ENCODE data around the gene PHACTR3.

PHACTR3 gene

DNA sequence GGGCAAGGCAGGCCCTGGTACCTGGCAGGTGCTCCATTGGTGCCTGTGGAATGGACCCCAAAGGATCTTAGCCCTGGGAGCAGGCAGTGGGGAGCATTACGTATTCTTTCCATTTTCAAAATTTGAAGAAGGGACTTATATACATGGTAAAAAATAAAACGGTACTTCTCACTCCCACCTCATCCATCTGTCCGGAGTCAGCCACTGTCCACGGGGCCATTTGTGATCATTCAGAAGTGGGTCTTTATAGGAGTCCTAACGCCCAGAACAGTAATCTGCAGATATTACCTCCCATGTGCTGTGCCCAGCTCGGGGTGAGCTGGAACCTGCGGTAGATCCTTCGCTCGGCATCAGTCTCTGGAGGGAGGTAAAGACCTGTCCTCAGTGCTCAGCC lies 218.7 kb downstream of the PHACTR3 start:
- DNase-seq = no peak

DNA sequence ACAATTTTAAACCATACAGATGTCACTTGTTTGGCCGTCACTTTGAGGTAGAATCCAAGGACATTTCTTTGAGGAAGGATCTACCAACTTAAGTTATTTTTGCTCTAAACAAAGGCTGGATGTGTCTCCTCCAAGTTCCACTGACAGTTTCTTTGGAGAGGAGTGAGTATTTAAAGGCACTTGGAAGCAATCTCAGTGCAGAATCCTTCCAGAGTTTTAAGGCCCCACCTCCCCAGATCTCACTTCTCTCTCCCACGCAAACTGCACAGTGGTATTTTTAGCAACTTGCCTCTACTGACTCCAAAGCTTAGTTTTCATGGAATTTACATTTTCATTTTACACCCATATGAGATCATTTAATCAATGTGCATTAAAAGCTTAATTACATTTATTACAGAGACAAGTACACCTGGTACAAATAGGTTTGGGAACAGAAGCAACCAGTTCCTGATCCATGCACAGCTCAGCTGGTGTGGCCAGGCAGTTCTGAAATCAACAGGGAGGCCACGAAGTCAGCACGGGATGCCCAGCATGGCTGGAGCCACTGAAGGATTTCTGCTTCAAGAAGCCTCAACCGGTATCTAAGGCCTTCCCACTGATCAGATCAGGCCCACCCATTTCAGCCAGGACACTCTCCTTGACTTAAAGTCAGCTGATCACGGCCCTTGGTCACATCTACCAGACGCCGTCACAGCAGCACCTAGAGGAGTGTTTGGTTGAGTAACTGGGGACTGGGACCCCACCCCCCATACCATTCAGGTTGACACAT lies 219.3 kb downstream of the PHACTR3 start:
- DNase-seq = no peak

DNA sequence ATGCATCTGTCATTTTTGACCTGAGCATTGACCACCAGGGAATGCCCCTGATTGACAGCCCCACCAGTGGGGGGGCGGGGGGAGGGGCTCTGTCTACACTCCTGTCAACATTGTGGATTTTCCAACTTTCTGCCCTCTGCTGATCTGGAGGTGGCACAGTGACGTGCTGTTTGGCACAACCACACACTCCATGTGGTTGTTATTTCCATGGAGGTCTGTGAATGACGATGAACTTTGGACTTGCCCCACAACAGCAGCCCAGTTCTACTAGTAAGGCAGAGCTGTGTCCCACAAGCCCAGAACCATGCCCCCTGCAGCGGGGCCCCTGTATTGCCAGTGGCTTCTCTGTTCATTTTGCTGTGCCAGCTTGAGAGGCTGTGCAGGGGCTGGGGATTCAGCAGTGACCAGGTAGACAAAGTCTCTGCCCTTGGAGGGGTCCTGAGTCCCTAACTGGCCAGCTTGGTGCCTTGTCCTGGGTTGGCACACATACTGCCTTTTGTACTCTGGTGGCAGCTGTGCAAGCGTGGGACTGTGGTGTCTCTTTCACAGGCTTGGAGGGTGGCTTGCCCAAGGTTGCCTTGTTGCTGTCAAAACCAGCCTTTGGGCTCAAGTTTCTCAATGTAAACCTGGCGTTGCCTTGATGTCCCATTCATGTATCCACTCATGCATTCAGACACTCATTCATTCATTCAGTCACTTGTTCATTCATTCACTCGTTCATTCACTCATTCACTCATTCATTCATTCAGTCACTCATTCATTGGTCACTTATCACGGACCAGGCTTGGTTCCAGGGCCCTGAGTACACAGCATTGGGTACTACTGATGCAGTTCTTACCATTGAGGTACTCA lies 220.6 kb downstream of the PHACTR3 start:
- no peak for DNase-seq

DNA sequence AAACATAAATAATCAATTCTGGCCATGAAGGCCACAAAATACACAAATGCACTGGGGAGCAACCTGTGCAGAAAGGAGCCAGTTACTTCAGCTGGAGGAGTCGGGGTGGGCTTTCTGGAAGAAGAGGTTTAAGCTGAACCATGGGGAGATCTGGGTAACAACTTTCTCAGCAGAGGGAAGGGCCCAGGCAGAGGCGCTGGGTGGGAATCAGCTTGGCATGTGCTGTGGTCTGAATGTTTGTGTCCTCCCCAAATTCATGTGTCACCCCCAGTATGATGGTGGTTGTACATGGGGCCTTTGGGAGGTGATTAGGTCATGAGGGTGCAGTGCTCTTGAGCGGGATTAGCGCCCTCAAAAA lies 221.2 kb downstream of the PHACTR3 start:
- DNase-seq = no peak

DNA sequence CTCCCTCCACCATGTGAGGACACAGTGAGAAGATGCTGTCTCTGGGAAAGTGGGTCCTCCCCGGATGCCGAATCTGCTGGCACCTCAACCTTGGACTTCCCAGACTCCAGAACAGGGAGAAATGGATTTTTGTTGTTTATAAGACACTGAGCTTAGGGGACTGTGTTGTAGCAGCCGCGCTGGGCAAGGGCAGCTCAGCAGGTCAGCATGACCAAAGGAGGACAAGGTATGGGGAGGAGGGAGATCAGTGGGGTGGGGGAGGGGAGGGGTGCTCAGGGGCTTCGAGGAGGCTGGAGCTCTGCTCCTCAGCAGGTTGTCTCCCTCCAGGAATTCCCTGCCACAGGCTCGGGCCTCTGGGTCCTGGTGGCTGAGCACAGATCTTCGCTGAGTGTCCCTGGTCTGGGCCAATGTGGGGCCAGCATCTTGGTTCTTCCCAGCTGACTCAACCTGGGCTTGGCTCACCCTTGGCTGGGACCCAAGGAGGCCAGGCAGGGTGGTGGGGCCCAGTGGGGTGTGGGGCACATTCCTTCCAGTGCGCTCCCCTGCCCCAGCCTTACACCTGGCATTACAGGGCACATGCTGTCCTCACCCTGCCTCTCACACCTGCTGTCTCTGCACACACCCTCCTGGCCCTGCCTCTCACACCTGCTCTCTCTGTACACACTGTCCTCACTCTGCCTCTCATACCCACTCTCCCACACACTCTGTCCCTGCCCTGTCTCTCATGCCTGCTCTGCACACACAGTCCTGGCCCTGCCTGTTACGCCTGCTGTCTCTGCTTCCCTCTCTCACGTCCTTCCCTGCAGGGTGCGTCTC lies 221.8 kb downstream of the PHACTR3 start:
- DNase-seq = no peak

DNA sequence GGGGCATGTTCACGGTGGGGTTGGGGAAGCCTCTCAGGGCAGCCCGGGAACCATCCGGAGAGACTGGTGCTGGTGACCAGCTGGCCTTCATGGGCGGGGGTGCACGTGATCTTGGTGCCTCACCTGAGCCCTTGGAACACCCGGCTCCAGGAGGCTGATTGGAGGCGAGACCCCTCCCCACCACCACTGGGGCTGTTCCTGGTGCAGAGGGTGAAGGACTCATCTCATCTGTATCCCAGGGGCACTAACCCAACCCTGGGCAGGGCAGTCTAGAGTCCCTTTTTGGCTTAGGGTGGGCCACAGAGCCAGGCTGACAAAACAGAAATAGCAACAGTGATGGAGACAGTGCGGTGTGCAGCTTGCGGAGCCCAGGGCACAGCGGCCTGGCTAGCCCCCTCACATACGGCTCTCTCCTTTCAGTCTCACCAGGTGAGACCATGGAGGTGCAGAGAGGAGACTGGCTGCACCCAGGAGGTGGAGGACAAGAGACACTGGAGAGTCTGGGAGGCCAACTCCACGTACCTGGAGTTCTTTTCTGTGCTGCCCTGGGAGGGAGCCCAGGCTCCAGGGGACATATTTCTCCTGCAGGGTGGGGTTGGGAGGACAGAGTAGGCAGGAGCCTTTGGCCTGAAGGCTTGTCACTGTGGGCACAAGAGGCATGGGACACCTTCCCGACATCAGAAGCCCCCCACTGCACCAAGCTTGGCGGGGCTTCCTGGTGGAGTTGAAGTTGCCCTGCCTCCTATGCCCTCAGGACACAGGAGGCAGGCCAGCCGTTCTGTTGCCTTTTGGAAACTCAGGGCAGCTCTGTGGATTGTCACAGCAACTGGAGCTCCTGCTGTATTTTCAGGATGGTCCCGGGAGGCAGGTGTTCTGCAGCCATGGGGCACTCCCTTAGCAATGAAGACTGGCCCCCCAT lies 223.1 kb downstream of the PHACTR3 start:
- no peak for DNase-seq

DNA sequence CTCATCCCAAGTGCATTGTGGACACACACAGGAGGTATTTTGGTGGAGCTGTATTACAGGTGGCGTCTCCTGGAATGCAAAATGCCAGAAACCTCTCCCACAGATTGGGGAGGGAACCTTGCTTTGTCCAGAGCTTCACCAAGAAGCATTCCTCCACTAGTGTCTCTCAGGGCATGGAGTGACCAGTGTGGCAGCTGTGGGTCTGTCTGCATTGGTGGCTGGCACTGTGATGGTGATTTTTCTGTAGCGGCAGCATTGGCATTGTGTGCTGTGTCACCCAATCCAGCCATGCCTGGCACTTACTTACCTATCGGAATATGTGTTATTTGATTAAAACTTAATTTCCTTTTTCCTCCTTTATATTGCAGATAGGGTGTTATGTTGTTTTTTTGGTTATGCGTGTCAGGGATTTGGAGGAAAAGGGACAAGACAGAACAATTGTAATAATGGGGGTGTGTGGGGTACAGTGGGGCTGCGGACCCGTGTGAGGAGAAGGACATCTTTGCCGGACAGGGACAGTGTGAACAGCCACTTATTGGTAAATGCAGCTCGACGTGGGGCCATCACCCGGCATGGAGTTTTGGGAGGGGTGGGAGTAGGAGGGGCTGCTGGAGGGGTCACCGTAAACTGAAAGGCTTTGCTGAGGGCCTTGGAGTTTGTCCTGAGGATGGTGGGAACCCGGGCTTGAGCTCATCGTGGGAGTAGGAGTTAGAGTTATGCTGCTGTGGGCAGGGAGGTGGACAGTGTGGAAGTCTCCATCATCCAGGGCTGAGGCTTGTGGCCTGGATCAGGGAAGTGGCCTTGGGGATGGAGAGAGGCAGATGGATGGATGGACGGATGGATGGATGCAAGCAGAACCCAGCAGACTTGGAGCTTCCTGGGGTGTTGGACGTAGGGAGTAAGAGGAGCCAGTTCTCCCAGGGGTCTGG lies 224.0 kb downstream of the PHACTR3 start:
- no peak for DNase-seq

DNA sequence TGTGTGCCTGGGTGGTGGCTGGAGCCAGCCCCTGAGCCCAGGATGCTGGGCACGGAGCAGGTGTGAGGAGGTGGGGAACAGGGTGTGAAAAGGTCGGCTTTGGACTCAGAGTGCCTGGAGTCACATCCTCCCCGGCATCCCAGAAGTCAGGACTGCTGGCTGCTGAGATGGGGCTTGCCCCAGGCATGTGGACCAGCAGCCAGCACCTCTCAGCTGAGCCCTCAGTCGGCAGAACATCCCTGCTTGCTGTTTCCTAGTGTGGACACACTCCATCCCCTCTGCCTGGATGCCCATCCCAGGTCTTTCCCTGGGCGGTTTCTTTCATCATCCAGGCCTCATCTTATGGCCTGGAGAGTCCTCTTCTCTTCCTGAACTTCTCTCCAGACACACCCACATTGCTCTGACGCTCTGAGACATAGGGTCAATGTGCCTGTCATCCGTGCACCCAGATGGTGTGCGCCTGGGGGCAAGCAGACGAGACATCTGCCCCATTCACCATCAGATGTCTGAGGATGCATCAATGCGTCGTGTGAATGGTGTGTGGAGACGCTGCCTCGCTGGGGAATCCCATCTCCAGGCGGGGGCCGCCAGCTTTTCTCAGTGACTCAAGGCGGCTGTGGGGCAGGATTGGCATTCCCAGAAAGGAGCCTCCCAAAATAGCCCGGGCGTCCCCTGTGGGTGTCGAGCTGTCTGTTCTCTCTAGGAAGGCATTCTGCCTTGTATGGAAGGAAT lies 224.9 kb downstream of the PHACTR3 start:
- DNase-seq = no peak

DNA sequence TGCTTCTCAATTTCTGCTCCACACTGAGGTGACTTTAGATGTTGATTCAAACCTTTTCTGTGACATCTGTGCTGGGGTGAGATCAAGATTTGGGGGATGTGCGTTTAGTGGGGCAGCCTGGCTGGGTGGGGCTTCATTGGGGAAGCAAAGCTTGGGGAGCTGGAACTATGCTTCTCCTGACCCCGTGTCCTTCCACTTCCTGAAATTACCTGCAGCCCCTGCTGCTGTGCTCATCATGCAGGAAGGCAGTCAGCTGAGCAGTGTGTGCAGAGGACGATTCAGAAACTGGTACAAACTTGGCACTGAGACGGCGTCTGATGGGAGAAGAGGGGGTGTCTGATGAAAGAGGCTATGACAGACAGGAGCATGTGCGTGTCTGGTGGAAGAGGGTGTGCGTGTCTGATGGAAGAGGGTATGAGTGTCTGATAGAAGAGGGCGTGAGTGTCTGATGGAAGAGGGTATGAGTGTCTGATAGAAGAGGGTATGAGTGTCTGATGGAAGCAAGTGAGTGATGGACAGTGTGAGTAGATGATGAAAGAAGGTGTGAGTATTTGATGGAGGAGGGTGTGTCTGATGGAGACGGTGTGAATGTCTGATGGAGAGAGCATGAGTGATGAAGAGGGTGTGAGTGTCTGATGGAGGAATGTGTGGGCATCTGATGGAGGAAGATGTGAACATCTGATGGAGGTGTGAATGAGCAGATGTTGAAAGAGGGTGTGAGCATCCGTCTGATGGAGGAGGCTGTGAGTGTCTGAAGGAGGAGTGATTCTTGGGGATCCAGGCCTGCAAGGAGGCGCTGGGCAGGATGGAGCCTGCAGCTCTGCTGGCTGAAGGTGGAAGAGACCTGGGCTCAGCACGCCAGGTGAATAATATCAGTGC lies 225.7 kb downstream of the PHACTR3 start:
- no peak for DNase-seq

DNA sequence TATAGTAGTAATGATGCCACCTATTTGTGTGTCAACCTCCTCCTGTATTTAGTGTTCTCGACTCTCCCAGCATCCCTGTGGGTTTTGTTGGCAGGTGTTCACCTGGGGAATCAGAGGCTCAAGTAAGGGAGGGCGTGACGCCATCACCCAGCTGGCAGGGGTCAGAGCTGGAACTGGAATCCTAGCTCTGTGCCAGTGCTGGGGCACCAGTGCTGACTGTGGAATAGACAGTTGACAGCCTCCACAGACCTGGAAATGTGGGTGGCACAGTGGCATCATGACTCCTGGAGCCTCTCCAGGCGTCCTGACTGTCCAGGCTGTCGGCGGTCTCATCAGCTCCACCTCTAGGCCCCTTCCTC lies 226.3 kb downstream of the PHACTR3 start:
- no peak for DNase-seq

DNA sequence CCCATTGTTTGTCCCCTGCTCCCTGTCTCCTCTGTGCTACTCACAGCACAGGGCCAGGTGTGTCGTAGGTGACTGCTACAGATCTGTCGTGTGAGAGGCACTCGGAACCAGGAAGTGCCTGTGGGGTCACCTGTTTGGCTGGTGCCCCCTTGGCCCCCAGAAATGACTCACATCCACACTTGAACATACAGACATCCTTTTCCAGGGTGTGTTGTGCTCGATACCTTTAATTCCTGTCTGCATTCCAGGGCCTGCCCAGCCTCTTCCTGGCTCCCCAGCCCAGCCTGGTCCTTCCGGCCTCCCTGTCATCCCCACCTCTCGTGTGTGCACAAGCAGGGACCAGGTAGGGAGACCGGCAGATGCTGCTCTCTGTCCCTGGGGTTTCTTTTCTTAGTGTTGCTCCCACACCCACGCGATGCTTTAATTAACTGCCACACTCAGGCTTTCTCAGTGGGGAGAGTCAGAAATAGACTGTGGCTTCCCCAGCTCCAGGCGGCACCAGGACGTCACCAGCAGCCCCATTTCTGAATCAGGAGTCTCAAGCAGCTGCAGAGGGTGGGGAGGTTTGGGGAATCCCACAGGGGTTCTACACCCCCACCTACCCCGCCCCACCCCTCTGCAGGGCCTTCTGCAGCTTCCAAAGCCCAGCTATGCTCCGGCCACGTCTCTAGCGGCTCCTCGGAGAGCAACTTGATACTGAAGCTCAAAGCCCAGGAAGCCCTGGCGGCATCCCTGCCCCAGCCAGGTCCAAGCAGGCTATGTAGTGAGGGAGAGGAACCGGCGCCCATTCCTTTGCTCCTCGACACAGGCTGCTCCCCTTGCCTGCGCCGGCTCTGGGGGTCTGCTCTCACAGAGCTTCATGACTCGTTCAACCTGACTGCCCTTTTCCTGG lies 226.9 kb downstream of the PHACTR3 start:
- no peak for DNase-seq

DNA sequence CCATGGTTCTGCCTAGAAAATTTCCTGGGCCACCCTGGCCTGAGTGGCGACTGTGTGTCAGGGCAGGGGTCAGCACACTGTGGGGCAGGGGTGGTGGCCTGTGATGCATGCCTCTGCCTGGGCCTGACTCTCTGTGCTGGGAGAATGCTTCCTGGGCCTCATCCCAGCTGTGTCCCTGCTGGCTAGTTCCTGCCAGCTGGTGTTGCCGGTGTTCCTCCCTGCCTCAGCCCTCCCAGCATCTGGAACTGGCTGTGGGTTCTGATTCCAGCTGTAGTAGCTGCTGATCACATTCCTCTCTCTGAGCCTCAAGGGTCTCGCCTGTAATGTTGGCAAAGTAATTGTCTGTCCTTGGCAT lies 227.6 kb downstream of the PHACTR3 start:
- DNase-seq = no peak

DNA sequence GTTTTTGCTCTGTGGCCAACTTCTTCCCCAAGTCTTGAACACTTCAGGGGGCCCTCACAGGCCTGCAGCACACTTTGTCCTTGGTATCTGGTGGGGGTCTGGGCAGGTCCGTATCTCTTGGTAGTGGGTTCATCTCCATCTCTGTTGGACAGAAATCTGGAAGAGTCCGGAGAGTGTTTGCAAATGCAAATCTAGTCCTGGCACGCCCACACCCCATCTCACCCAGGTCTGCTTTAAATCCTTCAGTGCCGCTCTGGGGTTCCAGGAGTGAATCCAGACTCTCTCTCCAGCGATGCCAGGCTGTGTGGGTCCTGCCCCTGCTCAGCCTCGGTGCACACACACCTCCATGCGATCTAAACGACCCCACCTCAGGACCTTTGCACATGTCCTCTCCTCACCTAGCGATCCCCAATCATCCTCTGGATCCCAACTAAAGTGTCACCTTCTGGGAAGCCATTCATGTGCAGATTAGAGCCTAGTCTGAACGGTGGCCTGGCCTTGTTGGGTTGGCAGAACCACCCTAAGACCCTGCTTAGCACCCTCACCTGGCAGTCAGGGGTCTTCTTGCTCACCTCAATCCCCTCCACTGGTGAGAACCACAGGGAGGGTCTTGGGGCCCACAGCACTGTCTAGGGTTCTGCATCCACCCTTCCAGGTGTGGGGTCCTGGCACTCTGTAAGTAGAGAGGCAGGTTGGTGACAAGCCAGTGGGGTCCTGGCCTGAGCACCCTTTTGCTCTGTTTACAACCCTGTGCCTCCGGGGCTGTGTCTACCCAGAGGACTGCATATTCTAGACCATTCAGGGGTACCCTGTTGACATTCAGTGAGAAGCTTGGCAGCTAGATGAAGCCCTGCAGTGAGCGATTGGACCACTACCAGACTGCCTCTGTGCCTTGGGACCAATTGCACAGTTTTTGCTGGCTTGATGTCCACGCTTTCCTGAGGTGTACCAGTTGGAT lies 228.3 kb downstream of the PHACTR3 start:
- no peak for DNase-seq

DNA sequence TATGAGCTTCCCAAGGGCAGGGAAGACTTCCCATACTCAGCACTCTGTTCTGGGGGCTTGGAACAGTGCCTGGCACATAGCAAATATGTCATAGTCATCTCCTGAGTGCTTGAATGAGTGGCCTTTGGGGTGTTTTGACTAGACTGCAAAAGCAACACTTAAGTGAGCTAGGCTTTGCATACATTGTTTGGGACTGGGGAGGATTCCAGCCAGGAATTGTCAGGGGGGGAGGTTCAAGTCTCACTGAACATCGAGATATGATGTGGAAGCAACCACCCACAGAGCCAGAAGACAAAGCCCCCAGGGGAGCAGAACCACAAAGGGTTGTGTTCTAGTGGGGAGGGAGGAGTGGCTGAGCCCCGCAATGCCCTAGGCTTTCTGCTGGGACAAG lies 230.7 kb downstream of the PHACTR3 start:
- no peak for DNase-seq

DNA sequence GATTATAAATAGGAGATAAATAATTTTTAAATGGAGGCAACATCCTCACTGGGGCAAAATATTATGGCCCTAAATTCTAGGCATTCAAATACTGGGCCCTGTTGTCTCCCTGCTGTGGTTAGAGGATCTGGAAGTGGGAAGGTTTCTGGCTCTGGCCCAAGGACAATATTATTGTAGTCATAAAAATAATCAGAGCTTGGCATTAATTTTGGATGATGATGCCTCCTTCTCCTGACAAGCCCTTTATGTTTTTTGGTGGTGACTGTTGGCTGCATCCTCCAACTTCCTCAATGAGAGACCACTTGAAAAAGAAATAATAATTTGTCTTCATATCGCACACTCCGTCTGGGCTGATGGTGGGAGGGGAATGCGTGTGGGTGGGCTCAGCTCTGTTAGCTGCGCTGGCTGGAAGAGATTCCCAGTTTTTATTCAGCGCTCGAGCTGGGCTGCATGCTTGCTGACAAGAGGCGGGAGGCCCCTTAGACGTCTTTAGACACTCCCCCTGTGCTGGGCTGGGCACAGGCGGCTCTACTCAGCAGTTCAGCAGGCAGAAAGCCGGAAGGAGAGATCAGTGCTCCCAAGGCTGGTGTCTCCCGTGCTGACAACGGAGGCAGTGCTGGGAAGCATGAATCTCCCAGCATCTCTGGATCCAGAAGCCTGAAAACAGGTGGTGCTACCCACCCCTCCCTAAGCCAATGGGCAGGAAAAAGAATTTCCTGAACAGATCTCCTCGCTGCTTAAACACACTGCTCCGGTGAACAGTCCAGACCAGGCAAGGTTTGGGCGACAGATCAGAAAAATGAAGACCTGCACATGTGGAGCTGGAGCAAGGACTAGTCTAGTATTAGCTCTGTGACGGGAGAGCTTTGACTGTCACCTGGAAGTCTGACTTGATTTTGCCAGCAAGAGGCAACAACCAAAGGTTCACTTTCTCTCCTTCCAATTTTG lies 231.4 kb downstream of the PHACTR3 start:
- DNase-seq = no peak

DNA sequence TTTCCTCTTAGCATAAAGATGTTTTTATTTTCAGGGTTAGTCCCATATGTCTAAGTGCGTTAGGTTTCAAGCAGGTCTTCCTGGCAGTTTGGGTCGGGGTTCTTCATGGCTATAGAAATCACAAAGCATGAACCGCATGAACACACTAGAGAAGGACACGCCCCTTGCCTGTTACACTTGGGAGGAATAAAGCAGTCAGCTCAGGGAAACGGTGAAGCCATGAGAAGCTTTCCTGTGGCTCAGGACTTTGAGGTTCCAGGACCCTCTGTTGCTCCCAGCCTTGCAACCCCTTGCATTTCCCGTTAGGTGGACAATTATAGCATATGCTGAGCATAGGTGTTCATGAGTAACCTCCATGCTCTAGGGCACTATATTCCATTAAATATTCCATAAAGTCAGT lies 232.4 kb downstream of the PHACTR3 start:
- no peak for DNase-seq
